Measurements from ENCODE around the gene MVK. TPM values are rescaled to one million over a fixed set of nuclear protein-coding genes. Genes with fewer than 3 reads are reported as not detected.

Gene MVK
- total RNA-seq, 2 experiments from 2014 or later, result 16.9 to 17.1 TPM

GRCh38 chr12:109586385-109587296 is 13.0 kb downstream of the MVK start:
- POLR2A ChIA-PET, result no interaction called here
- CTCF ChIA-PET, result no interaction called here

GRCh38 chr12:109587921-109588320 is 14.3 kb downstream of the MVK start:
- ChIA-PET POLR2A (no interaction called here), CTCF (no interaction called here)

- CTCF ChIA-PET, result no interaction called here
- POLR2A ChIA-PET, result no interaction called here
These were observed 15.1 kb downstream of the MVK start for GRCh38 chr12:109588461-109589239.

GRCh38 chr12:109589240-109589590 is 15.6 kb downstream of the MVK start:
- ChIA-PET CTCF (interaction anchor here (0.7 kb wide), 1 partner anchor 32 kb away, joined by 4 read pairs; no protein-coding TSS in a partner anchor), POLR2A (no interaction called here)

GRCh38 chr12:109589691-109590245 is 16.2 kb downstream of the MVK start:
- ChIA-PET CTCF (interaction anchor here (0.7 kb wide), 1 partner anchor 32 kb away, joined by 4 read pairs; no protein-coding TSS in a partner anchor), POLR2A (no interaction called here)

GRCh38 chr12:109590566-109590965 is 17.0 kb downstream of the MVK start:
- POLR2A ChIA-PET, result no interaction called here
- CTCF ChIA-PET, result no interaction called here

GRCh38 chr12:109591041-109591440 is 17.4 kb downstream of the MVK start:
- CTCF ChIA-PET, result no interaction called here
- POLR2A ChIA-PET, result no interaction called here

GRCh38 chr12:109592195-109592904 is 18.8 kb downstream of the MVK start:
- POLR2A ChIA-PET, result no interaction called here
- CTCF ChIA-PET, result no interaction called here

- CTCF ChIA-PET, result no interaction called here
These were observed 19.3 kb downstream of the MVK start for GRCh38 chr12:109592905-109593272.

GRCh38 chr12:109594556-109595317 is 21.1 kb downstream of the MVK start:
- ChIA-PET CTCF (interaction anchor here (0.6 to 5.6 kb wide), 3 partner anchors 179 to 259 kb away, joined by 3 to 36 read pairs (median 3); no protein-coding TSS in a partner anchor), POLR2A (no interaction called here)

More at GRCh38 chr12:109592905-109593272, 19.3 kb downstream of the MVK start:
- POLR2A ChIA-PET, result no interaction called here

- CTCF ChIA-PET, result interaction anchor here (0.6 to 5.6 kb wide), 3 partner anchors 178 to 258 kb away, joined by 3 to 36 read pairs (median 3); no protein-coding TSS in a partner anchor
- POLR2A ChIA-PET, result interaction anchor here (0.5 kb wide), 1 partner anchor 46 kb away, joined by 4 read pairs; no protein-coding TSS in a partner anchor
These were observed 21.8 kb downstream of the MVK start for GRCh38 chr12:109595321-109595902.

GRCh38 chr12:109596418-109597244 is 23.0 kb downstream of the MVK start:
- ChIA-PET POLR2A (no interaction called here), CTCF (interaction anchor here (1.2 to 5.6 kb wide), 7 partner anchors 21 to 181 kb away, joined by 3 to 36 read pairs (median 4); partner anchors contain the start of gene MVK)

GRCh38 chr12:109597414-109597794 is 23.8 kb downstream of the MVK start:
- POLR2A ChIA-PET, result no interaction called here
- CTCF ChIA-PET, result interaction anchor here (0.7 to 5.6 kb wide), 14 partner anchors 20 to 248 kb away, joined by 3 to 36 read pairs (median 4); partner anchors contain the start of gene MVK

- POLR2A ChIA-PET, result no interaction called here
- CTCF ChIA-PET, result interaction anchor here (0.5 to 5.6 kb wide), 17 partner anchors 19 to 329 kb away, joined by 3 to 36 read pairs (median 4); partner anchors contain the start of gene MVK
These were observed 24.3 kb downstream of the MVK start for GRCh38 chr12:109597795-109598427.

- ChIA-PET CTCF (interaction anchor here (0.6 to 5.6 kb wide), 12 partner anchors 24 to 329 kb away, joined by 3 to 36 read pairs (median 5); partner anchors contain the start of gene MVK), POLR2A (no interaction called here)
These were observed 24.8 kb downstream of the MVK start for GRCh38 chr12:109598428-109598854.

- CTCF ChIA-PET, result interaction anchor here (0.7 to 5.6 kb wide), 3 partner anchors 171 to 178 kb away, joined by 3 to 36 read pairs (median 7); no protein-coding TSS in a partner anchor
- POLR2A ChIA-PET, result no interaction called here
These were observed 25.5 kb downstream of the MVK start for GRCh38 chr12:109599087-109599486.

- POLR2A ChIA-PET, result no interaction called here
- CTCF ChIA-PET, result interaction anchor here (1.3 kb wide), 1 partner anchor 175 kb away, joined by 4 read pairs; no protein-coding TSS in a partner anchor
These were observed 26.9 kb downstream of the MVK start for GRCh38 chr12:109600481-109600880.

All from activated CD8-positive, alpha-beta memory T cell treated with anti-CD3 and anti-CD28 coated beads for 36 hours (primary cell).